ENCODE results near the gene STAT1. TPM values are rescaled to one million over a fixed set of nuclear protein-coding genes. Genes with fewer than 3 reads are reported as not detected.
A peak's percentile ranks its signal among the peaks of the same experiment; 100 is the strongest.

The STAT1 gene
- polyA plus RNA-seq, 3 donors = 51.3 to 126 (median 110) TPM

GRCh38 chr2:191012346-191012745, 1.6 kb downstream of the STAT1 start:
- no peak overlapping the region for H3K27ac Mint-ChIP-seq
- H3K9ac ChIP-seq (ENCODE audit: insufficient read depth, low read length, poor library complexity, severe bottlenecking) = peak overlapping the region; percentile 85

More at GRCh38 chr2:191012346-191012745, 1.6 kb downstream of the STAT1 start:
- Histone ChIP-seq H3K27ac (ENCODE audit: low read depth in 1 of 2, low read length in 2 of 2) (peak overlapping the region in 1 of 2 donors; percentile 90), H3K4me1 (ENCODE audit: control insufficient read depth in 1 of 2, insufficient read depth in 2 of 2, low read length in 2 of 2) (peaks cover 36 to 38% of the 10 kb centered on the region in 2 donors), H3K27me3 (ENCODE audit: control insufficient read depth in 2 of 2, insufficient read depth in 2 of 2, low read length in 2 of 2) (no peaks in the 10 kb centered on the region), H3K36me3 (replicated peaks in 1 of 2; ENCODE audit: control insufficient read depth in 1 of 2, insufficient read depth in 2 of 2, low read length in 2 of 2) (peaks cover 39 to 53% of the 10 kb centered on the region in 2 donors), H3K79me2 (ENCODE audit: insufficient read depth, low read length) (peaks cover 66% of the 10 kb centered on the region), H4K20me1 (ENCODE audit: insufficient read depth, low read length) (peaks cover 64% of the 10 kb centered on the region), H3K4me2 (replicated peaks; ENCODE audit: extremely low read depth, low read length, poor library complexity, severe bottlenecking) (peak overlapping the region; percentile 84), H2AFZ (ENCODE audit: insufficient read depth, low read depth, low read length, poor library complexity, severe bottlenecking) (no peak overlapping the region), H3K4me3 (replicated peaks in 1 of 3; ENCODE audit: low read depth in 2 of 3, low read length in 3 of 3) (peak overlapping the region; percentile 73 to 99 (median 81)), H3K9me3 (replicated peaks in 1 of 2; ENCODE audit: control insufficient read depth in 1 of 2, insufficient read depth in 1 of 2, low read length in 2 of 2) (no peaks in the 10 kb centered on the region)
- Mint-ChIP-seq H3K4me1 (peaks cover 12% of the 10 kb centered on the region), H3K4me3 (no peak overlapping the region), H3K9me3 (peaks cover 0 to 4% (median 0%) of the 10 kb centered on the region in 7 donors), H3K36me3 (peaks cover 27 to 39% of the 10 kb centered on the region in 2 donors), H3K27me3 (ENCODE audit: low read depth in 3 of 3) (peaks cover 0 to 2% (median 0%) of the 10 kb centered on the region in 3 donors)
- TF ChIP-seq CTCF (IDR thresholded peaks at IDR 0.05) = no peak
- WGBS (ENCODE audit: insufficient coverage) = no CpG with 5 or more reads among the region's 3 CpGs
- DNase-seq = no peak
- intact Hi-C loops (cut with micrococcal nuclease) = loop anchor here in 1 of 2 donors (5.0 kb wide), 1 partner anchor 45 kb away; no protein-coding TSS in a partner anchor

Data from CD14-positive monocyte (primary cell).